PFSK-1 (cell line): ENCODE results near the gene PAWR.

Experiments
- FOXP2 ChIP-seq: optimal IDR thresholded peaks from 2 replicates; pipeline ENCODE3; 2011; ENCODE audit warnings: borderline replicate concordance, control low read depth, inconsistent platforms; ENCODE audit not compliant: insufficient read depth; ENCODE audit errors: extremely low read length, extremely low read depth
- POLR2AphosphoS5 ChIP-seq: IDR thresholded peaks from 2 replicates; pipeline ENCODE4 v1.6.1; 2012; ENCODE audit warnings: low read depth, mild to moderate bottlenecking, control low read depth, low read length, moderate library complexity
- REST ChIP-seq, 2 experiments: IDR thresholded peaks; 2 replicates each; pipeline versions ENCODE4 v1.6.1 to v1.8.0; 2011 to 2012; ENCODE audit warnings: low read depth in 2 of 2, low read length in 2 of 2, control low read depth in 1 of 2, inconsistent platforms in 1 of 2, mild to moderate bottlenecking in 1 of 2, moderate library complexity in 1 of 2; ENCODE audit not compliant: insufficient read depth in 1 of 2
- SIN3A ChIP-seq: IDR thresholded peaks from 2 replicates; pipeline ENCODE4 v1.6.1; 2012; ENCODE audit warnings: mild to moderate bottlenecking, low read length, moderate library complexity, borderline replicate concordance; ENCODE audit not compliant: insufficient read depth
- TAF1 ChIP-seq: IDR thresholded peaks from 2 replicates; pipeline ENCODE4 v1.6.1; 2012; ENCODE audit warnings: low read length, control low read depth, borderline replicate concordance; ENCODE audit not compliant: insufficient read depth

PAWR gene

DNA sequence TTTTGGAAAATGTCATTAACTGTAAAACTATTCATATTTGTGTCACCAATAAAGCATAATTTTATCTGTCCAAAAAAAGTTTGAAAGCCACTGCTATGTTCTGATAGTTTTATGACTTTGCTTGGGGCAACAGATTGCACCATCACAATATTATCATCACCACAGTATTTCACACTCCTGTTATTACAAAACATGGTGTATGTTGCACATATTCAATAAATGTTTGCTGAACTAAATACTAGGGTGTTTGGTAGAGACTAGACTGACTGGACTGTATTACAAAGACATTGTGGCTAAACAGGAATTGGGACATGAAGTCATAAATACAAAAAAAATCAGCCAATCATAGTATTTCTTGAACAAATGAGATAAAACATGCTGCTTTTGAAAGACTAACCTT lies 55.1 kb downstream of the PAWR start:
- TF ChIP-seq FOXP2 (no peak), REST (IDR thresholded peaks at IDR 0.05; ENCODE audit: insufficient read depth in 1 of 2, low read depth in 2 of 2, low read length in 2 of 2) (no peak), POLR2AphosphoS5 (no peak), TAF1 (no peak), SIN3A (no peak)

GRCh38 chr12:79634957-79635471 lies 55.8 kb downstream of the PAWR start:
- TF ChIP-seq REST (IDR thresholded peaks at IDR 0.05; ENCODE audit: insufficient read depth in 1 of 2, low read depth in 2 of 2, low read length in 2 of 2) (no peak), POLR2AphosphoS5 (no peak), SIN3A (no peak), FOXP2 (no peak), TAF1 (no peak)

- TF ChIP-seq TAF1 (no peak), SIN3A (no peak)
These were observed 61.2 kb downstream of the PAWR start for GRCh38 chr12:79629561-79629960.

DNA sequence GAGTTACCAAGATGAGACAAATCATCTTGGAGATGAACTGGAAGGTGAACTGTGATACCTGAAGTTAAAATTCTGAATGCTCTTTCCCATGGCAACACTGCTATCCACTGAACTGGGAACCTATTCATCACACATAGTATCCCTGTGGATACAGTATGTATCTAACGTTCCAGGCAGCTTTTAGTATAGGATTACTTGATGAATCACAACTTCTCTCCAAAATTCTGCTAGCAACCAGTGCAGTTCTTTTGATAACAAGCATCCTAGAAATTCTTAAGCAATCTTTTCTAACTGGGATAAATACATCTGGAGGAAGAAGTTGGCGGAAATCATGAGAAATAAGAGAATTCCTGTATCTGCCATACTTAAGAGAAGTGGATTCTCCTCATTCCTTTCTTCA lies 66.4 kb downstream of the PAWR start:
- no peak for TF ChIP-seq FOXP2
- TF ChIP-seq SIN3A, result no peak
- TF ChIP-seq REST (IDR thresholded peaks at IDR 0.05; ENCODE audit: insufficient read depth in 1 of 2, low read depth in 2 of 2, low read length in 2 of 2), result no peak
- TF ChIP-seq TAF1, result no peak
- TF ChIP-seq POLR2AphosphoS5, result no peak

DNA sequence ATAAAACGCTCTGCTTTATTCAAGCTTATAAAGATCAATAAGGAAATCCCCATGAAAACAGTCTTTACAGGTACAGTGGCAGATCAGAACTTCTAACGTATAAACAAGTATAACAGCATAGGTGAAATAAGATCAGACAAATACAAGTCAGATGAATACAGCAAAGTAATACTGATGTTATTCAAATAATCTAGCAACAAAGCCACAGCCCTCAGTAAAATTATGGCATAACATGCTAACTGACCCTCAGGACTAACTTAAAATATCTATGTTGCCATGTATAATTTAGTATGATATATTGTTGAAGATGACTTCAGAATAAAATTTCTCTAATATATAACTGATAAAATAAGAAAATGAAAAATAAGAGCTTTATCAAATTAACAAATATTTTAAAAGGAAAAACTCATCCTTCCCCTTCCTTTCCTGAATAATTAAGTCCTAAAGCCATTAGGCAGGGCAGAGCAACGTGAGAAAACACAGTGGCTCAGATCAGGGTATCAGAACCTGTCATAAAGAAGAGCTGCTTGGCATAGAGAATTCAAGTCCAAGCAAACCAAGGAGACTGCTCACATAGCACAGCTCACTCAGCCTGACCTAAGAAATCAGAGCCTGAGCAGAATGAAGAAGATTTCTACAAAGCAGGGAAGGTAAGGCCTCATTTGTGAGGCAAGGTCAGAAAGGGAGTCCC lies 70.7 kb downstream of the PAWR start:
- TF ChIP-seq FOXP2, result no peak
- TF ChIP-seq REST (IDR thresholded peaks at IDR 0.05; ENCODE audit: insufficient read depth in 1 of 2, low read depth in 2 of 2, low read length in 2 of 2), result no peak
- TF ChIP-seq POLR2AphosphoS5, result no peak
- no peak for TF ChIP-seq TAF1
- TF ChIP-seq SIN3A, result no peak
